Measurements from ENCODE around the gene FNDC7.
"Not testable (repeated sequence)": the region's sequence is repeated elsewhere in the genome, so short reads cannot be mapped to it uniquely, and the experiment has no call there.

The FNDC7 gene

GRCh38 chr1:108699375-108700332 is 13.1 kb upstream of the FNDC7 start:
- DNase-seq, result no peak

- no peak for DNase-seq
Measured at GRCh38 chr1:108701176-108701849, 11.4 kb upstream of the FNDC7 start.

- DNase-seq, result not testable (repeated sequence)
Measured at GRCh38 chr1:108702109-108702508, 10.6 kb upstream of the FNDC7 start.

- DNase-seq, result peak; percentile 24
Measured at GRCh38 chr1:108703939-108704338, 8.8 kb upstream of the FNDC7 start.

DNA sequence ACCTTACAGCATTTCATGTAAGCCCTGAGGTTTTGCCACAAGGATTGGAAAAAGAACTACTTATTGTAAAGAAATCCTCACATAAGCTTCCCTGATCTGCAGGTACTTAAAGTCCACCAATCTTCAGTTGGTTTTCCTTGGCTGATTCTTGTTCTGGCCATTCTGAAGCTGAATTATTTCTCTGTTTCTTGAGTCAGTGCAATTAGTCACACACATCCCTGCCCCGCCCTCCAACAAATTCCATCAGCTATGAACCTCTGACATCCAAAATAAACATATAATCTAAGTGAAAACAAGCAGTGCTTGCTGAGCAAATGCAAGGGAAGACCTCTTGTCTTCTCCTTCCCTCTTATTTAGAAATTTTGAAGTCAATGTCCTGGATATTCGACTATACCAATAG is 8.2 kb upstream of the FNDC7 start:
- DNase-seq, result no peak

DNA sequence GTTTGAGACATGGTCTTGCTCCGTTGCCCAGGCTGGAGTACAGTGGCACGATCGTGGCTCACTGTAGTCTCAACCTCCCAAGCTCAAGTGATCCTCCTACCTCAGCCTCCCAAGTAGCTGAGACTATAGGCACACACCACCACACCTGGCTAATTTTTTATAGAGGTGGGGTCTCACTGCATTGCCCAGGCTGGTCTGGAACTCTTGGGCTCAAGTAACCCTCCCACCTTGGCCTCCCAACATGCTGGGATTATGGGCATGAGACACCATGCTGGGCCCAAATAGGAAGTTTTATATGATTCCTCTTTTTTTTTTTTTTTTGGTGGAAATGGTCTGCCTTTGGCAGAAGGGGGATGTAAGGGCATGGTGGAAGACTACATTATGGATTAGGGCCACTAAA is 6.1 kb upstream of the FNDC7 start:
- no peak for DNase-seq

GRCh38 chr1:108708691-108709660 is 3.7 kb upstream of the FNDC7 start:
- peak; percentile 71 for DNase-seq

- DNase-seq, result no peak
Measured at GRCh38 chr1:108715932-108716331, 3.2 kb downstream of the FNDC7 start.

DNA sequence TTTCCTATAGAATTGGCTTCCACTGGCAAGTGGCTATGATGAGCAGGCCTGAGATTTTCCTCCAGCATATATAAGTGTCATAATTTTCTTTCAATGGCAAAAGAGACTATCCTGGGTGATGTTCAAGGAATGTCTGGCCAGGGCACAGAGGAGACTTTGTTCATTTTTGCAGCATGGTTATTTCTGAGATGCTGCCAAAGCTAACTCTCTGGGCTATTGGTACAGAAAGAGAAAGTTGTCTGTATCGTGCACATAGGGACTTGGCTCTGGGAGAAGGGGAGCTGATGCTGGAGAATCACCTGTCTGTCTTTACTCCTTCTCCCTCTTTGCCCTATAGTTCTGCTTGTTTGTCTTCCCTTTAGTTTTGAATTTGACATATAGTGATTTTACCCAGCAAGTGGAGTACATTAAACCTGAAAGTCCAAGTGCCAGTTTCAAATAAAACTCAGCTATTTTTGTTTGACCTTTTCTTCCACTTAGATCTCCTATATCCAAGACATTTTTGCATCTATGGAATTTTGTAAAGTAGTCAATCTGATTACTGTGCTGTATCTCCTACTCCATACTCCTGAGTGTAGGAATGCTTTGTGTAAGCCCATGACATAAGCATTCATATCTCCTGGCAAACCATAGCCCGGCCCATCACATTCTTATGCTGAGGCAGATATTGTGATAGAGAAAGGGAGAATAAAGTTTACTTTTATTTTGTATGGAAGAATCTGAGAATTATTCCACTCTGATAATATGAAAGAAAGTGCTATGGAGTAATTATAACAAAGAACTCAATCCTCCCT is 3.9 kb downstream of the FNDC7 start:
- no peak for DNase-seq

DNA sequence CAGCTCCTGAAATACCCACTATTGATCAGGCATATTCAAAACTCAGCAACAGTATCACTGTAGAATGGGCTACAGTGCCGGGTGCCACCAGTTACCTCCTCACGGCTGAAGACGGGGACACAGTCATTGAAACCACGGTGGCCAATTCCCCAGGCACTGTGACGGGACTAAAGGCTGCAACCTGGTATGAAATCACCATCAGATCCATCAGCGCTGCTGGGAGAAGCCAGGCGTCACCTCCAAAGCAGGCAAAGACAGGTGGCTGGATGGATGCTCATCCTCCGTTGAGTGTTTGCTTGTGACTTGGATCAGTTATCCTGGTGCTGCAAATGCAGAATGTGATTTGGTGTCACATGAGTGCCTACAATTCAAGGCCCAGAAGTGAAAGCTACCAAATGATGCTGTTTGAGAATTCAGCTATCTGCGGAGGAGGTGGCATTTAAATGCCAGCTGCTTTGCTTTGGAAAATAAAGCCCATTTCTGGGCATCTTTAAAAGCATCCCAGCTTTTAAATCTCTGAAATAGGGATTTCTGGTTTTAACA is 5.1 kb downstream of the FNDC7 start:
- DNase-seq, result no peak

DNA sequence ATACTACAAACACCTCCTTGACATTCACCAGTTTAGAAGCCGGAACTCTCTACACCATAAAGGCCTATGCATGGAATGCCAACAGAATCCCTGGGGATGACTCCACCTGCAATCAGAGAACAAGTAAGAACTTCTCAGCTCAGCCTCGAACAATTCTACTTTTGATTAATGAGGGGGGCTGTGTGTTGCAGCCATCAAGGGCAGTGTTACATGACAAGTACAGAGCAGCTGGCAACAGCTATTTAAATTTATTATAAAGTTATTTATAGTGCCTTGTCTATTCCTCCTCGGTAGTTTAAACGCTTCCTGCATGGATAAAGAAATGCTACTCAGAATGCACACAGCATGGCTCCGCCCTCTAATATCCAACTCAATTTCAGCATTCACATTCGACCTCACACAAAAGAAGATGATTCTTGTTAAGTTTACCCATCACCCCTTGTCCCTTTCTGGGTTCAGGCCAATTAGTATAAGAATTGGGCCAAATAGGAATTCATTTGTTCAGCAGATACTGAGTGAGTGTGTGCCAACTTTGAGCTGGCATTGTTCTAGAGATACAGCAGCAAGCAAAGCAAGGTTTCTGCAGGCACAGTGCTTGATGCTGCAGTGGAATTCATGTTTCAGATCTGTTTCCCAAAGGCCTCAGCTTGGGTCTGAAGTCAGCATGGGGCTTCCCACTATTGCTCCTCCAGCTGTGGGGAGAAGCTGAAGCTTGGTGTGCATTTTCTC is 6.4 kb downstream of the FNDC7 start:
- DNase-seq, result no peak

DNA sequence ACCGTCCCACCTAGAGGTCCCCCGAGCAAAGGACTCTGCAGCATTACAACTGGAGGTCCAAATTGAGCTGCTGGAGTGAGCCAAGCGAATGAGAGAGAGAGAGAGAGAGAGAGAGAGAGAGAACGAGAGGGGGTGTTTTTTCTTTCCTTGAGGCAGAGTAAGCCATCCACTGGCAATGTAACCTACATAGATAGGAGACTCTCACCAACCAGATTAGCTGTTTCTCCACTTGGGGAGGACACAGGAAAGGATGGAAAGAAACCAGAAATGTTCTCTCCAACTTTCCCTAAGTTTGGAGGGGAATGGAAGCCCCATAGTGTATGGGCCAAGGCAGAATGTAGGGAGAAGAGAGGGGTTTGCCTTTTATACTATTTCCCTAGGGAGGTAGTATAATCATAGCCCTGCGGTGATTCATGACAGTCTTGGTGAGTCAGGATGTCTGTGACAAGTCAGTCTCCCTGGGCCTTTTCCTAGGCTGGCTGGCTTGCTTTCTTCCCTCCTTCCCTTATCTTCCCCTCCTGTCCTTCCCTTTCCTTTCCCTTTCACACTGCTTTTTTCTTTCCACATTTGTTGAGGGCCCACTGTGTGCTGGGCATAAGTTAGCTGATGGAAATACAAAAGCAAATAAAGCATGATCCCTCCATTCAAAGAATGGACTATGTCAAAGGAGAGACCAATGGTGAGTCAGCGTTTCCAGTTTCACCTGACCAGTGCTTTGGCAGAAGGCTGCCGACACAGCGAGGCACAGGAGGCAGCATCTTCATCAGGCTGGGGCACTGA is 7.1 kb downstream of the FNDC7 start:
- no peak for DNase-seq

- DNase-seq, result no peak
Measured at GRCh38 chr1:108722292-108722691, 9.6 kb downstream of the FNDC7 start.

- no peak for DNase-seq
Measured at GRCh38 chr1:108725906-108726305, 13.2 kb downstream of the FNDC7 start.

- no peak for DNase-seq
Measured at GRCh38 chr1:108728327-108728923, 15.7 kb downstream of the FNDC7 start.

DNA sequence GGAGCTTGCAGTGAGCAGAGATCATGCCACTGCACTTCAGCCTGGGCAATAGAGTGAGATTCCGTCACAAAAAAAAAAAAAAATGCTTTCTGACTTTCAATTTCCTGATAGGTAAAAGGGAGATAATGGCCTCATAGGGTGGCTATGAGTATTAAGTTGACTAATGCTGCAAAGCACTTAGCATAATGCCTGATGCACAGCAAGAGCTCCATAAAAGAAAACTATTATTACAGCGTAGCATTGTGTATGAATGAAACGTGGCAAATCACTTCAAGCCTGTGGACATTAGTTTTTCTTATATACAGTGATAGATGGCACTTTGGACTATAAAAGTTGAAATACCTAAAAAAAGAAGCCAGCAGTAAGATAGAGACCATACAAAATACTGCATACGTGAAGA is 16.8 kb downstream of the FNDC7 start:
- no peak for DNase-seq

- DNase-seq, result no peak
Measured at GRCh38 chr1:108732398-108732797, 19.7 kb downstream of the FNDC7 start.

DNA sequence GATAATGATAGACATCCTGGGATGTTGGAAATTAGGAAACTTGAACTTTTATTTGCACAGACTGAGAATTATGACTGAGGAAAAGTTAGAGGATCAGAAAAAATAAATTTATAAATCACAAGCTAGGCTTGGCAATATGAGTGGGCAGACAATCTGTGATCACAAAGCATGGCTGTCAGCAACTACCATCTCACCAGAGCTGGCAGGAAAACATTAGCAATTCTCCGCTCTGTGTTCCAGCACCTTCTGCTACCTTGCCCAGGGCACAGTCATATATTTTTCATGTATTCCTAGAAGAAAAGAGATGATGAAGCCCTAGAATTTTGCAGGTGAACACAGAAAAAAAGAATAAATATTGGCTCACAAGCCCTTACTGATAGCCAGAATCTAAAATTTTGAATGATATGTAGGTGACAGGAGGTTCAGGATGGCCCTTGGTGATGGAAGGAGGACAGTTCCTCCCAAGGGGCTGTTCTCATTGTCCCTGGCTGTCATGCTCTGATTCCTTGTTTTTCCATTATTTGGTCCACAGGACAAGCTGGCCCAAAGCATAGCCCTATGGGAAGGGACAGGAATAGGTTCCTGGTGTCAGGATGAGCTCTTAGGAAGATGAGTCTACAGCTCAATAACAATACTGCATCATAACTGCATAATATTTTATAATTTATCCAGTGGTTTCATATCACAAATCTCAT is 21.6 kb downstream of the FNDC7 start:
- no peak for DNase-seq

GRCh38 chr1:108742253-108742652 is 29.5 kb downstream of the FNDC7 start:
- DNase-seq, result no peak

Measured in activated naive CD4-positive, alpha-beta T cell treated with Interleukin-2 at 50 U/mL for 16 hours (primary cell).